CD4-positive, alpha-beta T cell treated with Interleukin-15 for 1 hour (primary cell): ENCODE measurements around the gene C1QL1.

ENCODE experiments used
- DNase-seq: peaks from one replicate; pipeline ENCODE4 v3.0.0-alpha.2; 2020

C1QL1 gene

DNA sequence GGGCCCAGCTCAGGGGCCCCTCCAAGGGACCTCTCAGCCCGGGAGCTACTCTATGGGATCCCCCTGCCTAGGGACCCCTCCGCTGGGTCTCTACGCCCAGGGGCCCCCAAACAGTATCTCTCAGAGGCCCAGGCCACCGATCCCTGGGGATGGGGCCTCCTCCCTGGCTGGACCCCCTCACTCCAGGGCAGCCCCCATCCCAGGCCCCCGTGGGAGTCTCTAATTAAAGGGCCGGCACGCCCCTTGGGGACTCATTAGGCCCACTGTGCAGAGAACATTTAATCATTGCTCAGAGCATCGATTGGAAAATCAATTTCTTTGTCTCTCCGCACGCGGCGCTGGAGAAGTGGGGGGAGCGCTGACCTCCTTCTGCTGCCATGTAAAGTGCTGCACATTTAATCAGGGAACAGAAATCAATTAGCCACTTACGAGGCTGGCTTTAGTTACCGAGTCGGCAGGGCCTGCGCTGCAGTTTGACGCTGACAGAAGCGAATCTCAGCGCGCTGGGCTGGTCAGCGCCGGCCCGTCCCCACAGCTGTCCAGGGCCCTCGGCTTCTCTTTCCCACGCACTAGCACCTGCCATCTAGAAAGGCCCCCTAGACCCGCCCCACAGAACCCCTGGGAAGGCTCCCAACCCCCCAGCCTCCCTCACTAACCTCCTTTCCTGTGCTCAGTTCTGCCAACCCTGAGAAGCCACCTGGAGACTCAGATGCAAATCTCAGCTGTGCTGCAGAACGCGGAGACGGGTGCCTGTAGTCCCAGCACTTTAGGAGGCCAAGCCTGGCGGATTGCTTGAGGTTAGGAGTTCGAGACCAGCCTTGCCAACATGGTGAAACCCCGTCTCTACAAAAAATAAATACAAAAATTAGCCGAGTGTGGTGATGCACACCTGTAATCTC, 20.2 kb upstream of the C1QL1 start:
- DNase-seq = no peak

DNA sequence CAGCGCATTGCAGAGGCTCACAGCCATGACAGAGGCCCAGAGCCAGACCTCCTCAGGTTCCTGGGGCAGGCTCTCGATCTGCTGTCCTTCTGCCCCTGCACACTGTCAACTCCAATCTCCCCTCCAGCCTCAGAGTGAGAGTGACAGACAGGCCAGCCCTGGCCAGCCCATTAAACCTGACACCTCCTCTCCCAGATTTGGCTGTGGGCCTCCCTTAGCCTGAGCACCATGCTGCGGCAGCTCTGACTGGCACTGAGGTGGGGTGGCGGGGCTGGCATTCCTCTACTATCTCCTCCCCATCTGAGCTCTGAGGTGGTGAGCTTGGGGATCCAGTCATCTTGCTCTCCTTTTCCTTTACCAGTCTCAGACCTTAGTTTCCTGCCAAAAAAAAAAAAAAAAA, 15.5 kb upstream of the C1QL1 start:
- no peak for DNase-seq

- no peak for DNase-seq
Observed at GRCh38 chr17:44982113-44982702, 14.1 kb upstream of the C1QL1 start.

GRCh38 chr17:44981221-44981968, 13.3 kb upstream of the C1QL1 start:
- no peak for DNase-seq

GRCh38 chr17:44979426-44979995, 11.4 kb upstream of the C1QL1 start:
- DNase-seq = no peak

- no peak for DNase-seq
Observed at GRCh38 chr17:44978807-44979206, 10.7 kb upstream of the C1QL1 start.

GRCh38 chr17:44977814-44978550, 9.9 kb upstream of the C1QL1 start:
- no peak for DNase-seq

GRCh38 chr17:44977065-44977464, 9.0 kb upstream of the C1QL1 start:
- no peak for DNase-seq

DNA sequence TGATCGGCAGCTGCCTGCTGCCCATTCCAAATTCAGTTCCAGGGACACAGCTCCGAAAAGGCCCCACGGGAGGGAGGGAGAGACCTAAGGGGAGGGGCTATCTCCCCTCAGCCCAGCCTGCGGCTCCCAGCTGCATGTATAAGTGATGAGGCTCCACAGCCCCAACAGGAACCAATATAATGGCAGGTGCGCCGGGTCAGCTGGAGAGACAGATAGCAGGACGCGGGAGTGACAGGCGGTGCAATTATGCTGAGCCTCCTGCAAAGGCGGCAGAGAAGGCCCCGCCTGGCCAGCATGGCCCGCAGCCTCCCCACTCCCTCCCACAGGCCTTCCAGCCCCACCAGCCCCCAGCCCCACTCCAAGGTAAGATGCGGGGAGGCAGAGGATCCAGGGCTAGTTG, 8.1 kb upstream of the C1QL1 start:
- no peak for DNase-seq

GRCh38 chr17:44972953-44973352, 4.8 kb upstream of the C1QL1 start:
- DNase-seq = no peak

GRCh38 chr17:44971776-44972483, 3.8 kb upstream of the C1QL1 start:
- DNase-seq = no peak

DNA sequence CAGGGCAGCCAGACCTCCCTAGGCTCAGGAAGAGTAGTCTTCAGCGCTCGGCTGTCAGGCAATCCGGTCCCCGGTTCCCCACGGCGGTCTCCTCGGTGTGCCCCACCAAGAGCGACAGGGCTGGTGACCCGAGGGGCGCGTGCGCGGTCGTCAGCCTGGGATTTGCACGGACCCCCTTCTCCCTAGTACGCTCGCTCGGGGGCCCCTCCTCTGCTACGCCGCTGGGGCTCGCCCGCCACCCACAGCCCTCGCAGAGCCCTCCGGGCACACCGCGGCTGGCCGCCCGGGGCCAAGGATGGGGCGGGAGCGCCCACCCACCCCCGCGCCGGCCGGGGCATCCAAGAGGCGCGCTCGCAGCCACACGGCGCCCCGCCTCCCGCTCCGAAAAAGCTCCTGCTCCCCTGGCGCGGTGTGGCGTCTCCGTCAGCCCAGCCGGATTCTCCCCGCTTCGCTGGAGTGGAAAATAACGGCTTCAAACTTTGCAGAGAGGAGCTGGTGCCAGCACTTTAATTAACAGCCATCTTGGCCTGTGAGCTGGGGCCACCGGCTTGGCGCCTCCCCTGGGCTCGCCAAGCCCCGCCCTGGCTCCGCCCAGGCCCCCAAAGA, 2.1 kb upstream of the C1QL1 start:
- DNase-seq = no peak

DNA sequence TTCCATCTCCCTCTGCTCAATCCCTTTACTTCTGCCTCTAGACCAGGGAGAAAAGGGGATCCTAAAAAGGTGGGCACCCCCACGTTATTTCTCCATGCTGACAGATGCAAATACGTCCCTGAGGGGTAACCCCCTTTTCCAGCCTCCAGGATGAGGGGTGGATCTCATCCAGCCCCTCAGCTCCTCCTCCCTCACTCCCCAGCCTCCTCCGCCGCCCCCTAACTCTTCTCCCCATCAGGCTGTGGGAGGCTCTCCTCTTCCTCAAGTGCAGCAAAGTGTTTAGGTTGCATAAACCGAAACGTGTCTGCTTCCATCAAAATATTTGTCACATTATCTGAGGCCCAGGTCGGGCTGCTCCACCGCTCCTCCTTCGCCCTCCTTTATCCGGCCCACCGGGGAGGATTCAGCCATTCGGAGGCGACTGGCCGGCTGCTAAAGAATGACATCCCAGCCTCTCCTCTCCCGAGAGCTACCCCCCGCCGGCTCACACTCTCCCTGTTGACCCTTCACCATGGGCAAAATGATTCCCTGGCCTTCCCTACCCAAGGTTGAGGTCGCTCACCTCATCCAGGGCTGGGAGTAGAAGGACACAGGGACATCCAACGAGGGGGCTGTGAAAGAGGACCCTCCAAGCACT, 1.2 kb upstream of the C1QL1 start:
- DNase-seq = no peak

DNA sequence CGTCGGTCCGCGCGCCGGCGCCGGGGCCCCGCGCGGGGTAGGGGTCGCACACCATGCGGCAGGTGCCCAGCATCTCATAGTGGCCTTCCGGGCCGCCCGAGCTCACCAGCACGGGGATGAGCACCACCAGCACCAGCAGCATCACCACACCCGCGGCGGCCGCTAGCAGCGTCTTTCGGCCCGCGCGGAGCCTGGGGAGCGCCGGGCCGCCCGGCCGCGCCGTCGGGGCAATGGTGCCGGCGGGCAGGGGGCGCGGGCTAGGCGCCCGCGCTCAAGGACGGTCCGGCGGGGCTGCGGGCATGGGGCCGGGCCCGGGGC, 237 bp downstream of the C1QL1 start:
- no peak for DNase-seq

DNA sequence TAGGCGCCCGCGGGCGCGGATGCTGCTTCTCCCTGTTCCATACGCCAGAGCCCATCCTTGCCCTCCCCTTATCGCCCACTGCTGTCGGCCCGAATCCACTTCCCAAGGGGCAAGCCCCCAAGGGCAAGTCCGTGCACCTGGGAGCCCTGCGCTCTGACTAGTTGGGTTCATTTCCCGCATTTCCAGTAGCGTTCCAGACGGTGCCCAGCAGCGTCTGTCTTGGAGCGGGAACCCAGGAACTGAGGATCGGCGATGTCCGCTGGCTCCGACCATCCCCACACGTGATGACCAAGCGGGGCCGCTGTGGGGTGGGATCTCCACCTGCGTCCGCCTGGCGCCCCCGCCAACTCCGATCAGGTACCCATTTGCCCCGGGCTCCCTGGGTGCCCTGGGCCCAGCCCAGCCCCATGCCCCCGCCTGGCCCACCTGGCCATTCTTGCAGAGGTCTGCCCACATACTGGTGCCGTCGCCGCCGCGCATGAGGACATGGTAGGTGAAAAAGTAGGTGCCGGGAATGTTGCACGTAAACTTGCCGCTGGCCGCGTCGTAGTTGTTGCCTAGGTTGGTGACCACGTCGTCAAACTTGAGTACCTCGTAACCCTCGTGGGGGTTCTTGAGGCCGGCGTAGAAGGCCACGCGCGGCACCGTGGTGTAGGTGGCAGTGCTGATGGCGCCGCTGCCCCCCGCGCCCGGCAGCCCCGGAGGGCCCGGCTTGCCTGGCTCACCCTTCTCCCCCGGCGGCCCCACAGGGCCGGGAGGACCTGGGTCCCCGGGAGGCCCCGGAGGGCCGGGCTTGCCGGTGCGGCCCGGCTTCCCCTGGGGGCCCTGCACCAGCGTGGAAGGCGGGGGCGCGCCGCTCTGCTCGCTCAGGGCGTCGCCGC, 837 bp downstream of the C1QL1 start:
- DNase-seq = no peak

DNA sequence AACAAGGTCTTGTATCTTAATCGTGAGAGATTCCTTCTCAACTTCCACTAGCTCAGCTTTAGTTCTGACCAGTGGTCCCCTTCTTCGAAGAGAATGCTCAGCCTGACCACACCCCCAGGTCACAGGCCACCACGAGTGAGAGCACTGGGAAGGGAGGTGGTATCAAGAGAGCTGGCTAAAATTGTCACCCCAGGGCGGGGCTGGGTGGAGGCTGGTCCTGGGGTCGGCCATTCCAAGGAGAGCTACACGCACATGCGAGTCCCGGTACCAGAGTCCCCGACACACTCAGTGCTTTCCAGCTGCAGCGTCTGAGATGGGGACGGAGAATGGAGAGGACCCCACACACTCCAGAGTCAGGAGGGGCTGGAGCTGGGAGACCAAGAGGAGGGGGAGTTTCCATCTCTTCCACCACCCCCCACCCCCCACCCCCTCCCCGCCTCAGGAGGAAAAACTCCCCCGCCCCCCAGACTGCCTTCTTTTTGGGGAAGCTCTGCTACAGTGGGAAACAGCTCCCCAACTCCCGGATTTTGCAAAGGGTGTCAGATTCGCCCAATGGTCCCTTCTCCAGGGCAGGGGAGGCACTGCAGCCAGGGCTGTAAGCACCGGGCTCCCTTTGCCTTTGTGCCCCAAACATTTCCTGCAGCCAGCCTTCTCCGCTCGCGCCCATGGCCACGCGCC, 1.6 kb downstream of the C1QL1 start:
- DNase-seq = no peak

DNA sequence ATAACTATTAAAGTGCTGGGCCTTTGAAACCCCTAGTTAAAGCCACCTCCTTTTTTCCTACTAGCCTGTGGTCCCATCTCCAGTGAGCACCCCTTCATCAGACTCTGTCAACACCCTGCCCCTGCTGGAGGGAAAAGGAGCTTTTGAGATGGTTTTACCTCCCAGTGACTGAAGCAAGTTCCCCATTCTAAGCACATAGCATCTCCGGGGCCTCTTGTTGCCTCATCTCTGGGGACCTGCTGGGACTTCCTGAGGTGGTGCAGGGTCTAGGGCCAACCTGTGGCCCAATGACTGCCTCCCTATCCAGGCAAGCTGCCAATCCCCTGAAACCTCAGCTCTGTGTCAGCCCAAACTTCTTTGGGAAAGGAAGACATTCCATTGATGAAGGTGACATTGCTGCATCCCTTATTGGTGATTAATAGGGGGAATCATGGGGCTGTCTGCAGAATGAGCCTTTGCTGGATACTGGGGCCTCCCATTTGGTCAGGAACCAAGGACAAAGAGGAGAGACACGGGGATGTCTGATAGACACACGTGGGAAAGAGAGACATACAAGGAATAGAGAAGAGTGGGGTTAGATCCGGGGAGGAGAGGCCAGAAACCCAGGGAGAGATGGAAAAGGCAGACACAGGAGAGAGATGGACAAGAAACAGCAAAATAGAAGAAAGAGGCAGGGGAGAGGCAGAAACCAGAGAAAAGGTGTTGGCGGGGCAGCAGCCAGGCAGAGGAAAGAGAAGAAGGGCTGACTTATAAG, 2.4 kb downstream of the C1QL1 start:
- DNase-seq = no peak

- DNase-seq = no peak
Observed at GRCh38 chr17:44961921-44962350, 6.2 kb downstream of the C1QL1 start.

GRCh38 chr17:44960691-44961090, 7.4 kb downstream of the C1QL1 start:
- DNase-seq = peak; percentile 9
